ENCODE measurements around the gene SNAP47.

Gene SNAP47

GRCh38 chr1:227749916-227750710 lies 14.9 kb downstream of the SNAP47 start:
- H3K4me3 ChIP-seq (ENCODE audit: low read depth, low read length), result no peak overlapping the region
- DNase-seq (ENCODE audit: low read depth), result no peak
- TF ChIP-seq CTCF (IDR thresholded peaks at IDR 0.05; ENCODE audit: insufficient read depth, low read depth, low read length, missing control alignments), result no peak

GRCh38 chr1:227753999-227754711 lies 18.9 kb downstream of the SNAP47 start:
- TF ChIP-seq CTCF (IDR thresholded peaks at IDR 0.05; ENCODE audit: insufficient read depth, low read depth, low read length, missing control alignments), result no peak
- no peak for DNase-seq (ENCODE audit: low read depth)
- H3K4me3 ChIP-seq (ENCODE audit: low read depth, low read length), result no peak overlapping the region

GRCh38 chr1:227754958-227755357 lies 19.7 kb downstream of the SNAP47 start:
- TF ChIP-seq CTCF (IDR thresholded peaks at IDR 0.05; ENCODE audit: insufficient read depth, low read depth, low read length, missing control alignments), result no peak
- H3K4me3 ChIP-seq (ENCODE audit: low read depth, low read length), result no peak overlapping the region
- no peak for DNase-seq (ENCODE audit: low read depth)

GRCh38 chr1:227756172-227756959 lies 21.1 kb downstream of the SNAP47 start:
- no peak for TF ChIP-seq CTCF (IDR thresholded peaks at IDR 0.05; ENCODE audit: insufficient read depth, low read depth, low read length, missing control alignments)
- H3K4me3 ChIP-seq (ENCODE audit: low read depth, low read length), result no peak overlapping the region
- peak; percentile 33 for DNase-seq (ENCODE audit: low read depth)

- no peak for TF ChIP-seq CTCF (IDR thresholded peaks at IDR 0.05; ENCODE audit: insufficient read depth, low read depth, low read length, missing control alignments)
- no peak for DNase-seq (ENCODE audit: low read depth)
- H3K4me3 ChIP-seq (ENCODE audit: low read depth, low read length), result no peak overlapping the region
Measured at GRCh38 chr1:227757781-227758180, 22.5 kb downstream of the SNAP47 start.

GRCh38 chr1:227758366-227758765 lies 23.1 kb downstream of the SNAP47 start:
- no peak overlapping the region for H3K4me3 ChIP-seq (ENCODE audit: low read depth, low read length)
- DNase-seq (ENCODE audit: low read depth), result peak; percentile 63
- TF ChIP-seq CTCF (IDR thresholded peaks at IDR 0.05; ENCODE audit: insufficient read depth, low read depth, low read length, missing control alignments), result no peak
